Panc1 (cell line): ENCODE measurements around the gene CLSTN2. TPM values are rescaled to one million over a fixed set of nuclear protein-coding genes. Genes with fewer than 3 reads are reported as not detected.

Experiments
- ATAC-seq: fragments of 200-7000 bp; cut with Tn5 transposase; 2 replicates; pipeline ENCODE4 v1.9.1; 2020; ENCODE audit warnings: mild to moderate bottlenecking, moderate library complexity
- BruUV-seq: library from RNA; stranded (reverse); fragments of 400-500 nt; replicated peaks from 2 replicates; lab custom pipeline; 2021; lab: Mats Ljungman, UMichigan
- CTCF ChIA-PET: fragments of 300-600 bp; sonication (Branson Sonifier 250); formaldehyde crosslinking; loops from one replicate; lab custom pipeline; 2022; ENCODE audit warnings: antibody characterized with exemption; lab: Charles Lee
- POLR2A ChIA-PET: fragments of 300-600 bp; sonication (Branson Sonifier 250); formaldehyde crosslinking; loops from one replicate; lab custom pipeline; 2022; ENCODE audit warnings: antibody characterized with exemption; lab: Charles Lee
- DNase-seq: peaks from one replicate; pipeline ENCODE4 v3.0.0-alpha.2; 2010; ENCODE audit warnings: low read depth, low spot score
- H3K27ac ChIP-seq: 2 replicates; pipeline ENCODE4 v1.5.1; 2011; ENCODE audit warnings: mild to moderate bottlenecking, low read length, inconsistent platforms
- H3K27me3 ChIP-seq: fragments of 200-500 bp; sonication (Bioruptor generic); 2 replicates; pipeline ENCODE4 v1.6.0; 2014; ENCODE audit warnings: low read length, inconsistent platforms; ENCODE audit not compliant: control insufficient read depth, insufficient read depth
- H3K36me3 ChIP-seq: fragments of 200-500 bp; sonication (Bioruptor generic); 2 replicates; pipeline ENCODE4 v1.5.1; 2014; ENCODE audit warnings: inconsistent platforms, mild to moderate bottlenecking, low read length, moderate library complexity; ENCODE audit not compliant: control insufficient read depth, insufficient read depth
- H3K4me1 ChIP-seq: 2 replicates; pipeline ENCODE4 v1.5.1; 2011; ENCODE audit warnings: inconsistent platforms, mild to moderate bottlenecking, low read length, moderate library complexity; ENCODE audit not compliant: control insufficient read depth, insufficient read depth
- H3K4me3 ChIP-seq, 2 experiments: 2 replicates each; pipeline ENCODE4 v1.5.1; 2011 to 2012; ENCODE audit warnings: low read depth in 2 of 2, low read length in 2 of 2, mild to moderate bottlenecking in 2 of 2, inconsistent platforms in 1 of 2, moderate library complexity in 1 of 2
- H3K9me3 ChIP-seq: fragments of 200-500 bp; sonication (Bioruptor generic); 2 replicates; pipeline ENCODE4 v1.5.1; 2014; ENCODE audit warnings: low read depth, mild to moderate bottlenecking, inconsistent platforms, low read length, moderate library complexity; ENCODE audit not compliant: control insufficient read depth, insufficient read depth
- CTCF ChIP-seq: fragments of 450-650 bp; IDR thresholded peaks from 2 replicates; pipeline ENCODE4 v1.5.1; 2017; ENCODE audit warnings: mild to moderate bottlenecking
- POLR2AphosphoS5 ChIP-seq: IDR thresholded peaks from 2 replicates; pipeline ENCODE4 v1.6.1; 2012; ENCODE audit warnings: mild to moderate bottlenecking, low read depth, low read length, moderate library complexity
- REST ChIP-seq, 2 experiments: IDR thresholded peaks; 2 replicates each; pipeline ENCODE4 v1.6.1; 2011 to 2012; ENCODE audit warnings: low read depth in 2 of 2, control low read depth in 1 of 2, low read length in 1 of 2, mild to moderate bottlenecking in 1 of 2, moderate library complexity in 1 of 2; ENCODE audit not compliant: insufficient read depth in 1 of 2
- SIN3A ChIP-seq: IDR thresholded peaks from 2 replicates; pipeline ENCODE4 v1.6.1; 2012; ENCODE audit warnings: low read depth, mild to moderate bottlenecking, low read length, moderate library complexity, borderline replicate concordance; ENCODE audit not compliant: insufficient read depth
- TCF7L2 ChIP-seq: IDR thresholded peaks from 2 replicates; pipeline ENCODE4 v1.6.1; 2011; ENCODE audit warnings: mild to moderate bottlenecking, low read depth, low read length, inconsistent platforms
- in situ Hi-C: cut with HindIII; loops from 2 replicates; pipeline ENCODE4 v1.10.0; 2016; ENCODE audit warnings: low sequenced_read_pairs, low pct_unique_long_range_greater_than_20kb
- intact Hi-C: fragments of 100-400 bp; cut with micrococcal nuclease; formaldehyde crosslinking; loops from one replicate; pipeline ENCODE4 v1.10.0; 2022; ENCODE audit not compliant: unreplicated experiment
- total RNA-seq: library from RNA; stranded (reverse); gene quantifications from one replicate; pipeline ENCODE4 v1.2.1, GENCODE V29; 2021; ENCODE audit not compliant: unreplicated experiment

CLSTN2 gene
- total RNA-seq, 1 experiment from 2014 or later, result 0.03 TPM

GRCh38 chr3:140189976-140190375 is 255.0 kb downstream of the CLSTN2 start:
- TF ChIP-seq CTCF (no peak), POLR2AphosphoS5 (no peak), TCF7L2 (no peak)
- H3K4me3 ChIP-seq, result no peak overlapping the region
- no peaks in the 10 kb centered on the region for H3K4me1 ChIP-seq
- no peaks in the 10 kb centered on the region for H3K9me3 ChIP-seq
- ChIA-PET CTCF (interaction anchor here (0.6 kb wide), 1 partner anchor 625 kb away, joined by 3 read pairs; no protein-coding TSS in a partner anchor), POLR2A (no interaction called here)
- no TSS peak for BruUV-seq
- DNase-seq (no peak), ATAC-seq (no peak)
- H3K36me3 ChIP-seq, result no peaks in the 10 kb centered on the region
- intact Hi-C loops (no loop called here), in situ Hi-C loops (no loop called here)
- H3K27me3 ChIP-seq, result no peaks in the 10 kb centered on the region
- no peak overlapping the region for H3K27ac ChIP-seq

- BruUV-seq, result no TSS peak
- CTCF ChIA-PET, result no interaction called here
- POLR2A ChIA-PET, result no interaction called here
- Histone ChIP-seq H3K9me3 (no peaks in the 10 kb centered on the region), H3K4me1 (no peaks in the 10 kb centered on the region), H3K27ac (no peak overlapping the region), H3K36me3 (no peaks in the 10 kb centered on the region), H3K4me3 (no peak overlapping the region), H3K27me3 (no peaks in the 10 kb centered on the region)
- TF ChIP-seq REST (IDR thresholded peaks at IDR 0.05; ENCODE audit: insufficient read depth in 1 of 2, low read depth in 2 of 2, low read length in 1 of 2) (no peak), CTCF (no peak), TCF7L2 (no peak), SIN3A (no peak), POLR2AphosphoS5 (no peak)
- intact Hi-C loops (no loop called here), in situ Hi-C loops (no loop called here)
- DNase-seq (no peak), ATAC-seq (no peak)
Measured at GRCh38 chr3:140196970-140197369, 262.0 kb downstream of the CLSTN2 start.
